Measurements from ENCODE around the gene ZNRD2. TPM values are rescaled to one million over a fixed set of nuclear protein-coding genes. Genes with fewer than 3 reads are reported as not detected.

ZNRD2 gene
- total RNA-seq, 4 donors from 2014 or later, result 24.2 to 66.2 (median 35.1) TPM

- TF ChIP-seq CTCF (IDR thresholded peaks at IDR 0.05; ENCODE audit: low read depth), result no peak
These were observed 47.0 kb downstream of the ZNRD2 start for GRCh38 chr11:65617136-65617850.

- no peak for TF ChIP-seq CTCF (IDR thresholded peaks at IDR 0.05; ENCODE audit: low read depth)
These were observed 47.9 kb downstream of the ZNRD2 start for GRCh38 chr11:65617990-65618751.

GRCh38 chr11:65618763-65619162 lies 48.5 kb downstream of the ZNRD2 start:
- TF ChIP-seq CTCF (IDR thresholded peaks at IDR 0.05; ENCODE audit: low read depth), result no peak

GRCh38 chr11:65619281-65619928 lies 49.1 kb downstream of the ZNRD2 start:
- no peak for TF ChIP-seq CTCF (IDR thresholded peaks at IDR 0.05; ENCODE audit: low read depth)

GRCh38 chr11:65620666-65621065 lies 50.4 kb downstream of the ZNRD2 start:
- no peak for TF ChIP-seq CTCF (IDR thresholded peaks at IDR 0.05; ENCODE audit: low read depth)

- TF ChIP-seq CTCF (IDR thresholded peaks at IDR 0.05; ENCODE audit: low read depth), result no peak
These were observed 51.2 kb downstream of the ZNRD2 start for GRCh38 chr11:65621460-65621859.

Small RNA genes within 50 kb of the gene (small RNA-seq; reads per million reads assigned to genes)
- gene AP001362.1, result not detected

Other genes with a start within 250 kb of the ZNRD2 start
- gene DPF2, start 236.6 kb upstream of the ZNRD2 start, total RNA-seq, result 10 to 100 TPM; 20.1 to 34.1 (median 28.1) TPM
- gene TIGD3, start 215.7 kb upstream of the ZNRD2 start, total RNA-seq, result not detected
- 1 to 10 TPM in 3 of 4 donors, under 1 TPM in 1; 0.82 to 7.3 (median 6.8) TPM for gene SLC25A45, start 187.8 kb upstream of the ZNRD2 start, total RNA-seq
- gene FRMD8, start 183.8 kb upstream of the ZNRD2 start, total RNA-seq, result 10 to 100 TPM; 32.5 to 44.7 (median 40.3) TPM
- gene NEAT1, start 147.7 kb upstream of the ZNRD2 start, total RNA-seq, result 100 to 1,000 TPM; 537 to 773 (median 608) TPM
- gene MALAT1, start 71.4 kb upstream of the ZNRD2 start, total RNA-seq, result over 10,000 TPM; 16,732 to 21,734 (median 18,618) TPM
- 10 to 100 TPM; 63.1 to 85.3 (median 67.0) TPM for gene SCYL1, start 45.4 kb upstream of the ZNRD2 start, total RNA-seq
- gene LTBP3, start 12.1 kb upstream of the ZNRD2 start, total RNA-seq, result 10 to 100 TPM; 24.8 to 81.3 (median 77.3) TPM
- 10 to 100 TPM; 15.2 to 48.8 (median 31.0) TPM for gene FAM89B, start 2.1 kb downstream of the ZNRD2 start, total RNA-seq
- 10 to 100 TPM; 27.1 to 79.5 (median 45.7) TPM for gene EHBP1L1, start 5.6 kb downstream of the ZNRD2 start, total RNA-seq
- under 1 TPM in 1 of 4 donors, not detected in 3; 0.57 TPM for gene KCNK7, start 25.3 kb downstream of the ZNRD2 start, total RNA-seq
- 10 to 100 TPM; 25.2 to 58.6 (median 28.8) TPM for gene MAP3K11, start 43.7 kb downstream of the ZNRD2 start, total RNA-seq
- gene PCNX3, start 45.3 kb downstream of the ZNRD2 start, total RNA-seq, result 10 to 100 TPM; 10.3 to 25.2 (median 11.2) TPM
- 10 to 100 TPM; 19.8 to 42.8 (median 22.9) TPM for gene SIPA1, start 67.6 kb downstream of the ZNRD2 start, total RNA-seq
- gene RELA, start 92.4 kb downstream of the ZNRD2 start, total RNA-seq, result 10 to 100 TPM; 31.5 to 65.7 (median 34.6) TPM
- 10 to 100 TPM; 39.3 to 54.2 (median 49.0) TPM for gene KAT5, start 141.8 kb downstream of the ZNRD2 start, total RNA-seq
- gene RNASEH2C, start 150.3 kb downstream of the ZNRD2 start, total RNA-seq, result 100 to 1,000 TPM in 2 of 4 donors, 10 to 100 TPM in 2; 41.6 to 101 (median 97.7) TPM
- gene AP5B1, start 210.5 kb downstream of the ZNRD2 start, total RNA-seq, result 10 to 100 TPM in 3 of 4 donors, 1 to 10 TPM in 1; 7.0 to 30.0 (median 14.6) TPM
- under 1 TPM in 2 of 4 donors, not detected in 2; 0.34 to 0.44 TPM for gene OVOL1, start 216.6 kb downstream of the ZNRD2 start, total RNA-seq

Measured in subcutaneous adipose tissue (tissue), 4 donors.